ENCODE results near the gene PSAP.

DNA sequence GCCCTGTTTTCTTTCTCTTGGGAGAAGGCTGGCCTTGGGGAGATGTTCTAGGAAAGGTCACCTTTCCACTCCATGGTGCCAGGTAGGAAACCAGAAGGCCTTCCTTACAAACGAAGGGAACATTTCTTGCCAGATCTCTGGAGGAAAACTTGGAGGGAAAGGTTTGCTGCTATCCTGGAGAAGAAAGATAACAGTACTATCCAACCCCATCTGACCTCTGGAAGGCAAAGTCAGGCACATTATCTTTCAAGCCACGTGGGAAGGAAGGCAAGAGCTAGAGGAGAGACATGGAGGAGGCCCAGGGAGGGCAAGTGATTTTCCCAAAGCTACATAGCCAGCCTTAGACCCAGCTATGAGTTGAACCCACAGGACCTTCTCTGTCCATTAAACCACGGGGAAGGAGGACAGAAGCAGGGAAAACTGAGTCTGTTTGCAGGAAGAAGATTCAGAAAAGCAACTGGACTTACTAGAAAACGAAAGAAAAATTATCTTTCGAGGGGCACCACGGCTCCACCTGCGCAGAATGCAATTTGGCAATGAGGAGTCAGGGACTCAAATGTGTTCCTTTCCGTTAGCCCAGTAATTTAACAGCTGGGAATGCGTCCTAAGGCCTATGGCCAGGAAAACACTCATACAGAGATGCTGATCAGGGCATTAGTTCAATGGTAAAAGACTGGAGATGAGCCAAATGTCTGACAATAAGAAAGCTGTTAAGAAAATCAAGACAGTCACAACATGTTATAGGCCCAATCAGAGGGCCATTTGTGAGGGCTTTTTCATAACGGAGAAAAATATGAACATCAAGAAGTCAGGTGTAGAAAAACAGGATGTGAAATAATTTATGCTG, 32.0 kb upstream of the PSAP start:
- no peak for TF ChIP-seq POLR2A (IDR thresholded peaks at IDR 0.05)
- TF ChIP-seq, protein P1, sequence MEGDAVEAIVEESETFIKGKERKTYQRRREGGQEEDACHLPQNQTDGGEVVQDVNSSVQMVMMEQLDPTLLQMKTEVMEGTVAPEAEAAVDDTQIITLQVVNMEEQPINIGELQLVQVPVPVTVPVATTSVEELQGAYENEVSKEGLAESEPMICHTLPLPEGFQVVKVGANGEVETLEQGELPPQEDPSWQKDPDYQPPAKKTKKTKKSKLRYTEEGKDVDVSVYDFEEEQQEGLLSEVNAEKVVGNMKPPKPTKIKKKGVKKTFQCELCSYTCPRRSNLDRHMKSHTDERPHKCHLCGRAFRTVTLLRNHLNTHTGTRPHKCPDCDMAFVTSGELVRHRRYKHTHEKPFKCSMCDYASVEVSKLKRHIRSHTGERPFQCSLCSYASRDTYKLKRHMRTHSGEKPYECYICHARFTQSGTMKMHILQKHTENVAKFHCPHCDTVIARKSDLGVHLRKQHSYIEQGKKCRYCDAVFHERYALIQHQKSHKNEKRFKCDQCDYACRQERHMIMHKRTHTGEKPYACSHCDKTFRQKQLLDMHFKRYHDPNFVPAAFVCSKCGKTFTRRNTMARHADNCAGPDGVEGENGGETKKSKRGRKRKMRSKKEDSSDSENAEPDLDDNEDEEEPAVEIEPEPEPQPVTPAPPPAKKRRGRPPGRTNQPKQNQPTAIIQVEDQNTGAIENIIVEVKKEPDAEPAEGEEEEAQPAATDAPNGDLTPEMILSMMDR (IDR thresholded peaks at IDR 0.05): no peak

Data from body of pancreas (tissue), 4 donors.